Epithelial cell of esophagus (primary cell): Measurements from ENCODE around the gene SLC2A4RG.
A peak's percentile ranks its signal among the peaks of the same experiment; 100 is the strongest.

ENCODE experiments used
- DNase-seq: peaks from one replicate; pipeline ENCODE4 v3.0.0; 2010; ENCODE audit warnings: low read depth
- H3K4me3 ChIP-seq: 2 replicates; pipeline ENCODE4 v1.5.1; 2011; ENCODE audit warnings: mild to moderate bottlenecking, low read length, control low read depth
- CTCF ChIP-seq: IDR thresholded peaks from 2 replicates; pipeline ENCODE4 v1.5.1; 2011; ENCODE audit warnings: low read depth, mild to moderate bottlenecking, low read length, control low read depth, inconsistent platforms; ENCODE audit not compliant: insufficient read depth; ENCODE audit errors: missing control alignments

Gene SLC2A4RG

GRCh38 chr20:63705232-63706026 is 34.1 kb upstream of the SLC2A4RG start:
- no peak for DNase-seq
- no peak for TF ChIP-seq CTCF
- no peak overlapping the region for H3K4me3 ChIP-seq

- H3K4me3 ChIP-seq, result peak overlapping the region; percentile 74
- no peak for TF ChIP-seq CTCF
- DNase-seq, result no peak
Measured at GRCh38 chr20:63706027-63706695, 33.4 kb upstream of the SLC2A4RG start.

- DNase-seq, result peak; percentile 77
- peak overlapping the region; percentile 74 for H3K4me3 ChIP-seq
- TF ChIP-seq CTCF, result peak; percentile 60
Measured at GRCh38 chr20:63706852-63707557, 32.6 kb upstream of the SLC2A4RG start.

GRCh38 chr20:63707558-63708300 is 31.8 kb upstream of the SLC2A4RG start, which contains the start of the genes ARFRP1 and ZGPAT:
Gene ARFRP1 (minus strand): TSS chr20:63707976. CDS start chr20:63707091, 885 bp downstream.
Gene ZGPAT (plus strand): TSS chr20:63708039. CDS start chr20:63708581, 542 bp downstream.
- TF ChIP-seq CTCF, result no peak
- peak; percentile 88 for DNase-seq
- H3K4me3 ChIP-seq, result peak within 1 kb of the TSS; percentile 74

GRCh38 chr20:63708301-63709148 is 31.1 kb upstream of the SLC2A4RG start:
- TF ChIP-seq CTCF, result no peak
- H3K4me3 ChIP-seq, result peak overlapping the region; percentile 74
- DNase-seq, result peak; percentile 35

GRCh38 chr20:63709149-63709527 is 30.4 kb upstream of the SLC2A4RG start:
- peak overlapping the region; percentile 74 for H3K4me3 ChIP-seq
- TF ChIP-seq CTCF, result no peak
- DNase-seq, result no peak
